Measurements from ENCODE around the gene UGGT2.
"Not testable (repeated sequence)": the region's sequence is repeated elsewhere in the genome, so short reads cannot be mapped to it uniquely, and the experiment has no call there.

The UGGT2 gene

GRCh38 chr13:95800436-95800835 is 252.8 kb downstream of the UGGT2 start:
- no peak for DNase-seq (ENCODE audit: low read depth in 3 of 3, low spot score in 1 of 3)

- no peak for DNase-seq (ENCODE audit: low read depth in 3 of 3, low spot score in 1 of 3)
These were observed 256.2 kb downstream of the UGGT2 start for GRCh38 chr13:95797016-95797415.

GRCh38 chr13:95793781-95794180 is 259.4 kb downstream of the UGGT2 start:
- no peak for DNase-seq (ENCODE audit: low read depth in 3 of 3, low spot score in 1 of 3)

GRCh38 chr13:95793018-95793555 is 260.1 kb downstream of the UGGT2 start:
- no peak for DNase-seq (ENCODE audit: low read depth in 3 of 3, low spot score in 1 of 3)

- no peak for DNase-seq (ENCODE audit: low read depth in 3 of 3, low spot score in 1 of 3)
These were observed 262.0 kb downstream of the UGGT2 start for GRCh38 chr13:95791084-95791722.

GRCh38 chr13:95789315-95789714 is 263.9 kb downstream of the UGGT2 start:
- DNase-seq (ENCODE audit: low read depth in 3 of 3, low spot score in 1 of 3): not testable (repeated sequence)

GRCh38 chr13:95788100-95788463 is 265.1 kb downstream of the UGGT2 start:
- DNase-seq (ENCODE audit: low read depth in 3 of 3, low spot score in 1 of 3): no peak

GRCh38 chr13:95787356-95788099 is 265.7 kb downstream of the UGGT2 start:
- no peak for DNase-seq (ENCODE audit: low read depth in 3 of 3, low spot score in 1 of 3)

- no peak for DNase-seq (ENCODE audit: low read depth in 3 of 3, low spot score in 1 of 3)
These were observed 268.3 kb downstream of the UGGT2 start for GRCh38 chr13:95784900-95785290.

- no peak for DNase-seq (ENCODE audit: low read depth in 3 of 3, low spot score in 1 of 3)
These were observed 268.9 kb downstream of the UGGT2 start for GRCh38 chr13:95784161-95784899.

GRCh38 chr13:95783747-95784146 is 269.5 kb downstream of the UGGT2 start:
- no peak for DNase-seq (ENCODE audit: low read depth in 3 of 3, low spot score in 1 of 3)

DNA sequence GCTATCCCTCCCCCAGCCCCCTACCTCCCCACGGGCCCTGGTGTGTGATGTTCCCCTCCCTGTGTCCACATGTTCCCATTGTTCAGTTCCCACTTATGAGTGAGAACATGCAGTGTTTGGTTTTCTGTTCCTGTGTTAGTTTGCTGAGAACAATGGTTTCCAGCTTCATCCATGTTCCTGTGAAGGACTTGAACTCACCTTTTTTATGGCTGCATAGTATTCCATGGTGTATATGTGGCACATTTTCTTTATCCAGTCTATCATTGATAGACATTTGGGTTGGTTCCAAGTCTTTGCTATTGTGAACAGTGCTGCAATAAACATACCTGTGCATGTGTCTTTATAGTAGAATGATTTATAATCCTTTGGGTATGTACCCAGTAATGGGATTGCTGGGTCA is 271.3 kb downstream of the UGGT2 start:
- not testable (repeated sequence) for DNase-seq (ENCODE audit: low read depth in 3 of 3, low spot score in 1 of 3)

- no peak for DNase-seq (ENCODE audit: low read depth in 3 of 3, low spot score in 1 of 3)
These were observed 272.2 kb downstream of the UGGT2 start for GRCh38 chr13:95781016-95781415.

GRCh38 chr13:95779522-95779921 is 273.7 kb downstream of the UGGT2 start:
- no peak for DNase-seq (ENCODE audit: low read depth in 3 of 3, low spot score in 1 of 3)

DNA sequence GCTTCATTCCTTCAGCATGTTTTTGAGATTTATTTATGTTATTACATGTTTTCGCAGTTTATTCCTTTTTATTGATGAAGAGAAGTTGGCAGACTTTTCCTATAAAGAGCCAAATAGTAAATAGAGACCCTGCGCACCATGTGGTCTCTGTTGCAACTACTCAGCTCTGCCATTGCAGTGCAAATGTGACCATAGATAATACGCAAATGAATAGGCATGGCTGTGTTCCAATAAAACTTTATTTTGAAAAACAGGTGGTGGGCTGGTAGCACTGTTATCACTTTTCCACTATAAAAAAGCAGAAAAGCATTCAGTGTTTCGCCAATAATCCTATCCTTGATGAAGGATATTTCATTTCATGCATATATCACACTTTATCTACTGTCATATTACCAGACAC is 281.3 kb downstream of the UGGT2 start:
- DNase-seq (ENCODE audit: low read depth in 3 of 3, low spot score in 1 of 3): no peak

- no peak for DNase-seq (ENCODE audit: low read depth in 3 of 3, low spot score in 1 of 3)
These were observed 289.6 kb downstream of the UGGT2 start for GRCh38 chr13:95763601-95764000.

DNA sequence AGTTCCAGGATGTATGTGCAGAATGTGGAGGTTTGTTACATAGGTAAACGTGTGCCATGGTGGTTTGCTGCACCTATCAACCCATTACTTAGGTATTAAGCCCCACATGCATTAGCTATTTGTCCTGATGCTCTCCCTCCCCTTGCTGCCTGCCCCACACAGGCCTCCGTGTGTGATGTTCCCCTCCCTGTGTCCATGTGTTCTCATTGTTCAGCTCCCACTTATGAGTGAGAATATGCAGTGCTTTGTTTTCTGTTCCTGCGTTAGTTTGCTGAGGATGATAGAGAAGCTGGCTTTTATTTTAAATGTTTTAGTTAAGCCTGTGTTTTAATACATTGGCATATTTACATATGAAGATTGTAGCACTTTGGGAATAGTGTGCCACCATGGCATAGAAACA is 290.6 kb downstream of the UGGT2 start:
- DNase-seq (ENCODE audit: low read depth in 3 of 3, low spot score in 1 of 3): not testable (repeated sequence)

- no peak for DNase-seq (ENCODE audit: low read depth in 3 of 3, low spot score in 1 of 3)
These were observed 297.1 kb downstream of the UGGT2 start for GRCh38 chr13:95756072-95756471.

- DNase-seq (ENCODE audit: low read depth in 3 of 3, low spot score in 1 of 3): no peak
These were observed 299.1 kb downstream of the UGGT2 start for GRCh38 chr13:95754069-95754468.

GRCh38 chr13:95752677-95753076 is 300.5 kb downstream of the UGGT2 start:
- DNase-seq (ENCODE audit: low read depth in 3 of 3, low spot score in 1 of 3): no peak

Measured in stimulated activated CD4-positive, alpha-beta T cell treated with anti-CD3 and anti-CD28 coated beads, TNF-alpha, amount 100 ng/mL, for 1 hour (primary cell).